Colonic mucosa (tissue), 4 donors: Measurements from ENCODE around the gene NFKBIA. TPM values are rescaled to one million over a fixed set of nuclear protein-coding genes. Genes with fewer than 3 reads are reported as not detected.

ENCODE experiments used
- DNase-seq: peaks from one replicate; pipeline ENCODE4 v3.0.0-alpha.2; 2020
- H3K27ac ChIP-seq: fragments of 200-600 bp; one replicate; pipeline ENCODE4 v1.8.0; 2021
- H3K27me3 ChIP-seq: fragments of 200-600 bp; one replicate; pipeline ENCODE4 v1.8.0; 2021
- H3K36me3 ChIP-seq: fragments of 200-600 bp; one replicate; pipeline ENCODE4 v1.8.0; 2021
- H3K4me1 ChIP-seq: fragments of 200-600 bp; one replicate; pipeline ENCODE4 v1.8.0; 2021; ENCODE audit warnings: mild to moderate bottlenecking
- H3K4me3 ChIP-seq: fragments of 200-600 bp; one replicate; pipeline ENCODE4 v1.8.0; 2021
- H3K9ac ChIP-seq, 2 donors: one replicate each; pipeline ENCODE4 v1.7.0; 2013; ENCODE audit warnings: control low read depth in 2 of 2, low read depth in 2 of 2, low read length in 2 of 2
- H3K9me3 ChIP-seq: fragments of 200-600 bp; one replicate; pipeline ENCODE4 v1.8.0; 2021
- intact Hi-C: fragments of 100-400 bp; cut with DNase I; formaldehyde crosslinking; loops from one replicate; pipeline ENCODE4 v1.14.1; 2022
- total RNA-seq, 2 donors: library from RNA; stranded (reverse); fragmentation: NEBNext Ultra II Directional in 1 of 2; extraction: Animal tissue kit (Norgen Biotek cat#: 25700) in 1 of 2; gene quantifications; one replicate each; pipeline ENCODE4 v1.2.1, GENCODE V29; 2021
- TF ChIP-seq, protein P1 (sequence below): fragments of 200-600 bp; IDR thresholded peaks from one replicate; pipeline ENCODE4 v1.8.0; 2022; ENCODE audit warnings: antibody characterized with exemption, mild to moderate bottlenecking
- donor health status: healthy.
- donor health status: DM: no; HTN: no; CAD: no.
- donor health status: DM: no; HTN: no; CAD: no.

Gene NFKBIA
- total RNA-seq, 2 donors from 2014 or later, result 78.2 to 125 TPM

DNA sequence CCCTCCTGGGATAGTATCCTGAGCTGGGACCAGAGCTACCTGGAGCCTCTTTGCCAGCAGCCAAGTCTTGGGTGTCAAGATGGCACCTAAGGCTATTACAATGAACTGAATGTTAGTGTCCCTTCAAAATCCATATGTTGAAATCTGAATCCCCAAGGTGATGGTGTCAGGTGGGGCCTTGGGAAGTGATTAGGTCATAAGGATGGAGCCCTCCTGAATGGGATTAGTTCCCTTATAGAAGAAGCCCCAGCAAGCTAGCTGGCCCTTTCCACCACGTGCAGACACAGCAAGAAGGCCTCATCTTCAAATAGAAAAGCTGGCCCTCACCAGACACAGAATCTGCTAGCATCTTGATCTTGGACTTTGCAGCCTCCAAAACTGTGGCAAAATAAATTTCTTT lies 12.4 kb downstream of the NFKBIA start:
- no peaks in the 10 kb centered on the region for H3K4me1 ChIP-seq
- H3K9me3 ChIP-seq, result no peaks in the 10 kb centered on the region
- H3K9ac ChIP-seq, result no peak overlapping the region
- DNase-seq, result no peak
- H3K27me3 ChIP-seq, result no peaks in the 10 kb centered on the region
- no peak overlapping the region for H3K4me3 ChIP-seq
- intact Hi-C loops, result no loop called here
- H3K36me3 ChIP-seq, result no peaks in the 10 kb centered on the region
- no peak overlapping the region for H3K27ac ChIP-seq
- TF ChIP-seq, protein P1, sequence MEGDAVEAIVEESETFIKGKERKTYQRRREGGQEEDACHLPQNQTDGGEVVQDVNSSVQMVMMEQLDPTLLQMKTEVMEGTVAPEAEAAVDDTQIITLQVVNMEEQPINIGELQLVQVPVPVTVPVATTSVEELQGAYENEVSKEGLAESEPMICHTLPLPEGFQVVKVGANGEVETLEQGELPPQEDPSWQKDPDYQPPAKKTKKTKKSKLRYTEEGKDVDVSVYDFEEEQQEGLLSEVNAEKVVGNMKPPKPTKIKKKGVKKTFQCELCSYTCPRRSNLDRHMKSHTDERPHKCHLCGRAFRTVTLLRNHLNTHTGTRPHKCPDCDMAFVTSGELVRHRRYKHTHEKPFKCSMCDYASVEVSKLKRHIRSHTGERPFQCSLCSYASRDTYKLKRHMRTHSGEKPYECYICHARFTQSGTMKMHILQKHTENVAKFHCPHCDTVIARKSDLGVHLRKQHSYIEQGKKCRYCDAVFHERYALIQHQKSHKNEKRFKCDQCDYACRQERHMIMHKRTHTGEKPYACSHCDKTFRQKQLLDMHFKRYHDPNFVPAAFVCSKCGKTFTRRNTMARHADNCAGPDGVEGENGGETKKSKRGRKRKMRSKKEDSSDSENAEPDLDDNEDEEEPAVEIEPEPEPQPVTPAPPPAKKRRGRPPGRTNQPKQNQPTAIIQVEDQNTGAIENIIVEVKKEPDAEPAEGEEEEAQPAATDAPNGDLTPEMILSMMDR, result no peak

DNA sequence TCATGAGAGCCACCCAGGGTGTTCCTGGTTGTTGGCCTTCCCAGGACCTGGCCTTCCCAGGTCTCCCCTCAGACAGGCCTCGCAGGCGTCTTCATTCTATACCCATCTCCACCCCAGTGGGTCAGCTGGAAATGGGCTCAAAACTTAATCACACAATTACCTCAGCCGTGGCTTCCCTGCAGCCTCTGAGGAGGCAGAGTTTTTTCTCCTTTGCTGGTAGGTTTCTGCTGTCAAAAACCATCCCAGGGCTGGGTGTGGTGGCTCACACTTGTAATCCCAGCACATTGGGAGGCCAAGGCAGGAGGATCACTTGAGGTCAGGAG lies 13.2 kb downstream of the NFKBIA start:
- TF ChIP-seq, protein P1, result no peak
- no peaks in the 10 kb centered on the region for H3K27me3 ChIP-seq
- no peak overlapping the region for H3K27ac ChIP-seq
- no peak overlapping the region for H3K4me3 ChIP-seq
- DNase-seq, result no peak
- no peak overlapping the region for H3K9ac ChIP-seq
- intact Hi-C loops, result no loop called here
- H3K4me1 ChIP-seq, result no peaks in the 10 kb centered on the region
- no peaks in the 10 kb centered on the region for H3K9me3 ChIP-seq
- no peaks in the 10 kb centered on the region for H3K36me3 ChIP-seq

DNA sequence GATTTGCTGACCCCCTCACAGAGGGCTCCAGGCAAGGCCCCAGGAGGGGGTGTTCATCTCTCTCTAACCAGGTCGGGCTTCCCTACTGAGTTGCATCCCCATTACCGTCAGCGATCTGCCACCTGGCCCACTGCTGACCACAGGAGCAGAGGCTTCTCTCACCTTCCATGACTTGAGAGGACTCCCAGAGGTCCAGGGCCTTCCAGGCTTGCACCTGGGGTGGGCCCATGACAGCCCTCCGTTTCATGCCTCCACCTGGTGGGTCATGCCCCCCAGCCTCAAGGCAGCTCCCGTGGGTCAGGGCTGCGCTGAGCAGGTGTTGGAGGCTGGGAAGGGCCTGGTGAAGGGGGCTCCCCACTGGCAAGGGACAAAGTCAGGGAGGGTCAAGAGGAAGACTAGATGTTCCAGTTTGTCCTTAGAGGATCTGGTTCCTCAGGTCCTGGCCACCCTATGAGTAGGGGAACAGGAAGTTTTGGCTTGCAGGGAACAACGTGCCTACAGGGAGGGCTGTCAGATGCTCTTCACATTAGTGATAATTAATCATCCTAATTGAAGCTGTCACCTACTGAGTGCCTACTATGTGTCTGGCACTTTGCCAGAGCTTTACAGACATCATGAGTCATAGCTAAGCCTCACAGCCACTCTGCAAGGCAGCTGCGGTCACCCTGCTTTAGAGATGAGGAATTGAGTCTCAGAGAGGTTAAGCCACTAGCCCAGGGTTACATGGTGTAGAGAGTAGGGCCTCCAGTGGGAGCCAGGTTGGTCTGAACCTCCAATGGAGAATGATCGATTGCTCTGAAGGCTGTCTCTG lies 13.8 kb downstream of the NFKBIA start:
- Histone ChIP-seq H3K27me3 (no peaks in the 10 kb centered on the region), H3K9me3 (no peaks in the 10 kb centered on the region), H3K4me3 (no peak overlapping the region), H3K36me3 (no peaks in the 10 kb centered on the region), H3K4me1 (no peaks in the 10 kb centered on the region), H3K27ac (no peak overlapping the region), H3K9ac (no peak overlapping the region)
- intact Hi-C loops, result no loop called here
- DNase-seq, result no peak
- TF ChIP-seq, protein P1, result no peak

DNA sequence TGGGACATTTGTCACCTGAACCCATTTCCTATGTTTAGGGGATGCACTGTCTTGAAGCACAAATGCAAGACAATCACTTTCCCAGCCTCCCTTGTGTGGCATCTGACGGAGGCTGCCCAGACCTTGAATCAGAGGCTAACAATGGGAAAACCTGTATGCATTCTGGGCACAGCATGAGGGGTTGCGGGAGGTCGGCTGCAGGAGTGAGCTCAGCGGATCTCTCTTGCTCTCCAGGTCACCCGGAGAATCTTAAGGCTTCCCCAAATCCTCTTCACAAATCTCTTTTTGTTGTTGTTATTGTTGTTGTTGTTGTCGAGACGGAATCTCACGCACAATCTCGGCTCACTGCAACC lies 15.3 kb downstream of the NFKBIA start:
- H3K9ac ChIP-seq, result no peak overlapping the region
- H3K27ac ChIP-seq, result no peak overlapping the region
- no peak overlapping the region for H3K4me3 ChIP-seq
- intact Hi-C loops, result no loop called here
- peaks cover 10% of the 10 kb centered on the region for H3K4me1 ChIP-seq
- no peaks in the 10 kb centered on the region for H3K9me3 ChIP-seq
- H3K36me3 ChIP-seq, result no peaks in the 10 kb centered on the region
- TF ChIP-seq, protein P1, result no peak
- no peaks in the 10 kb centered on the region for H3K27me3 ChIP-seq
- DNase-seq, result no peak

DNA sequence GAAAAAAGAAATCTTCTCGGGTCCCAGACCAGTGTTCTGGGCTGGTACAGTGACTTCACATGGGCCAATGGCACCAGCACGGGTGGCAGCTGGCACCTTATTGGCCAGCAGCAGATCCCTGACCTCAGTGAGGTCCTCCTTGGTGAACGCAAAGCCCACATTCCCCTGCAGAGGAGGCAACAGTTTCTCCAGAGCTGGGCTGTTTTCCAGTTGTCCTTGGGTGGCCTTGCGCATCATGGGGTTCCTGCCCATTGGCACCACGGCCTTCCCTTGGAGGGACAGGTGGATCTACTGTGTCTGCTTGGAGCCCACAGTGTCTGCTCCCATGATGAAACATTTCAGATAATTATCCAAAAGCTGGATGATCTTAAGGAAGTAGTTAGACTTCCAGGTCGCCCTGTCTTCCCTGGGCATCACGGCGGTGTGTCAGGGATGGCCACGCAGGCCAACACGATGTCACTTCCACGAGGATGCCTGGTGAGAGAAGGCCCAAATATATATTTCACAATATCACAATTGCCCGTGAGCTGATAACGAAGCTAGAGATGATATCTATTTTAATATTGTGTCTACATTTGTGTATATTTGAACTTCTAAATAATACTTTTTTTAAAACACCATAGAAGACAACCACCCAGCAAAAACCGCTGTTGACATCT lies 15.8 kb downstream of the NFKBIA start:
- Histone ChIP-seq H3K4me3 (no peak overlapping the region), H3K36me3 (no peaks in the 10 kb centered on the region), H3K4me1 (peaks cover 10% of the 10 kb centered on the region), H3K9me3 (no peaks in the 10 kb centered on the region), H3K27me3 (no peaks in the 10 kb centered on the region), H3K27ac (no peak overlapping the region), H3K9ac (no peak overlapping the region)
- TF ChIP-seq, protein P1, result no peak
- no peak for DNase-seq
- intact Hi-C loops, result no loop called here
